Stomach (tissue), 4 donors: ENCODE data around the gene PKIG.

ENCODE experiments used
- EP300 ChIP-seq: sonication (generic); formaldehyde crosslinking; IDR thresholded peaks from one replicate; pipeline ENCODE4 v1.6.1; 2017; ENCODE audit warnings: antibody characterized with exemption
- POLR2A ChIP-seq, 4 donors: fragments of 450-650 bp; IDR thresholded peaks; one replicate each; pipeline ENCODE4 v1.6.1; 2016; ENCODE audit warnings: antibody characterized with exemption in 4 of 4, control low read depth in 2 of 4, mild to moderate bottlenecking in 1 of 4, moderate library complexity in 1 of 4
- POLR2AphosphoS5 ChIP-seq, 3 donors: sonication (generic); formaldehyde crosslinking; IDR thresholded peaks; one replicate each; pipeline ENCODE4 v1.6.1; 2016; ENCODE audit warnings: antibody characterized with exemption in 3 of 3
- TF ChIP-seq, protein P1 (sequence below), 7 experiments: fragments of 450-650 bp in 4 of 7; fragments of 200-600 bp in 3 of 7; sonication (generic) in 3 of 7; IDR thresholded peaks; one replicate each; pipeline ENCODE4 v1.5.1; 2016 to 2019; ENCODE audit warnings: antibody characterized with exemption in 7 of 7, control low read depth in 2 of 7, mild to moderate bottlenecking in 1 of 7

DNA sequence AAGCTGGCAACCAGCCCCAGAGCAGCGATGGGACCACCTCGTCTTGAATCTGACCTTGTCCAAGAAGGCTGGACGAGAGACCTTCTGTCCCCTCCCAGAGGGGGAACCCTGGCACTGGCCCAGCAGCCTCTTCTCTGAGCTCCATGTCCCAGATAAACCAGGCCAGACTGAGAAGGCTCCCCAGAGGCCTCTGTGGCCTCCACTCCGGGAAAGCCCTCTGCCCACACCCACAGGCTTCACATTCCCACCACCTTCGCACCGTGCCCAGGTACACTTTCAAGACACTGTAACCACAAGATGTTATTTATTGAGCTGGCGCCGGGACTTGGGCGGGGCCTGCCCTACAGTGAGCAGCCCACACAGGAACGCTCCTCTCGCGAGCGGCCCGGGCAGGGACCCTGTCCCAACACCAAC is 35.9 kb downstream of the PKIG start:
- TF ChIP-seq, protein P1, sequence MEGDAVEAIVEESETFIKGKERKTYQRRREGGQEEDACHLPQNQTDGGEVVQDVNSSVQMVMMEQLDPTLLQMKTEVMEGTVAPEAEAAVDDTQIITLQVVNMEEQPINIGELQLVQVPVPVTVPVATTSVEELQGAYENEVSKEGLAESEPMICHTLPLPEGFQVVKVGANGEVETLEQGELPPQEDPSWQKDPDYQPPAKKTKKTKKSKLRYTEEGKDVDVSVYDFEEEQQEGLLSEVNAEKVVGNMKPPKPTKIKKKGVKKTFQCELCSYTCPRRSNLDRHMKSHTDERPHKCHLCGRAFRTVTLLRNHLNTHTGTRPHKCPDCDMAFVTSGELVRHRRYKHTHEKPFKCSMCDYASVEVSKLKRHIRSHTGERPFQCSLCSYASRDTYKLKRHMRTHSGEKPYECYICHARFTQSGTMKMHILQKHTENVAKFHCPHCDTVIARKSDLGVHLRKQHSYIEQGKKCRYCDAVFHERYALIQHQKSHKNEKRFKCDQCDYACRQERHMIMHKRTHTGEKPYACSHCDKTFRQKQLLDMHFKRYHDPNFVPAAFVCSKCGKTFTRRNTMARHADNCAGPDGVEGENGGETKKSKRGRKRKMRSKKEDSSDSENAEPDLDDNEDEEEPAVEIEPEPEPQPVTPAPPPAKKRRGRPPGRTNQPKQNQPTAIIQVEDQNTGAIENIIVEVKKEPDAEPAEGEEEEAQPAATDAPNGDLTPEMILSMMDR (IDR thresholded peaks at IDR 0.05) = no peak
- TF ChIP-seq POLR2A (IDR thresholded peaks at IDR 0.05) (no peak), EP300 (no peak), POLR2AphosphoS5 (IDR thresholded peaks at IDR 0.05) (no peak)
